ENCODE measurements around the gene PHYHIPL.

DNA sequence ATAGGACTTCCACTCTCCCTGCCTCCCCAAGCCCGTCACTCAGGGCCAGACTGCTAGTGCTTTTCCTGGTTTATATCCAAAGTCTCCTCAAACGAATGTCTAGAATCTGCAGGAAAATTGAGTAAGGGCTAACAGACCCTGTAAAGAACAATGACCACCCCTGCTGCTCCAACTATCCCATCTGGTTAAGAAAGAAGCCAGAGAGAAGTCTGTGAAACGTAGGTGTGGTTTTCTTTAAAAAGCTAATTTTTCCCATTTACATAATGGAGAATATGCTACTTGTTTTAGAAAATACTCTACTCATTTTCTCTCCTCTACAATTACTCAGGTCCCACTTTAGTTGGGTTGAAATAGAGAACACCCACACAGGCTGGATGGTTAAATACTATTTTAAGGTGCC, 113.4 kb downstream of the PHYHIPL start:
- TF ChIP-seq SP1 (IDR thresholded peaks at IDR 0.05; ENCODE audit: low read depth, low read length) (no peak), PHF8 (conservative IDR thresholded peaks at IDR 0.05; ENCODE audit: low read depth, low read length) (no peak), YY1 (IDR thresholded peaks at IDR 0.05; ENCODE audit: low read depth, low read length) (no peak), EP300 (IDR thresholded peaks at IDR 0.05; ENCODE audit: borderline replicate concordance in 1 of 2, low read depth in 2 of 2, low read length in 2 of 2) (no peak), TAF1 (IDR thresholded peaks at IDR 0.05; ENCODE audit: low read depth, low read length) (no peak), SP2 (IDR thresholded peaks at IDR 0.05; ENCODE audit: low read length) (no peak), POLR2A (IDR thresholded peaks at IDR 0.05; ENCODE audit: control extremely low read depth in 1 of 2, low read depth in 2 of 2, low read length in 2 of 2) (no peak), GABPA (IDR thresholded peaks at IDR 0.05; ENCODE audit: borderline replicate concordance, insufficient read depth, low read length) (no peak), POU5F1 (IDR thresholded peaks at IDR 0.05; ENCODE audit: low read depth, low read length) (no peak), RAD21 (IDR thresholded peaks at IDR 0.05 in 1 of 2, conservative IDR thresholded peaks at IDR 0.05 in 1 of 2; ENCODE audit: low read depth in 2 of 2, low read length in 2 of 2) (no peak)
- TF ChIP-seq, protein P1, sequence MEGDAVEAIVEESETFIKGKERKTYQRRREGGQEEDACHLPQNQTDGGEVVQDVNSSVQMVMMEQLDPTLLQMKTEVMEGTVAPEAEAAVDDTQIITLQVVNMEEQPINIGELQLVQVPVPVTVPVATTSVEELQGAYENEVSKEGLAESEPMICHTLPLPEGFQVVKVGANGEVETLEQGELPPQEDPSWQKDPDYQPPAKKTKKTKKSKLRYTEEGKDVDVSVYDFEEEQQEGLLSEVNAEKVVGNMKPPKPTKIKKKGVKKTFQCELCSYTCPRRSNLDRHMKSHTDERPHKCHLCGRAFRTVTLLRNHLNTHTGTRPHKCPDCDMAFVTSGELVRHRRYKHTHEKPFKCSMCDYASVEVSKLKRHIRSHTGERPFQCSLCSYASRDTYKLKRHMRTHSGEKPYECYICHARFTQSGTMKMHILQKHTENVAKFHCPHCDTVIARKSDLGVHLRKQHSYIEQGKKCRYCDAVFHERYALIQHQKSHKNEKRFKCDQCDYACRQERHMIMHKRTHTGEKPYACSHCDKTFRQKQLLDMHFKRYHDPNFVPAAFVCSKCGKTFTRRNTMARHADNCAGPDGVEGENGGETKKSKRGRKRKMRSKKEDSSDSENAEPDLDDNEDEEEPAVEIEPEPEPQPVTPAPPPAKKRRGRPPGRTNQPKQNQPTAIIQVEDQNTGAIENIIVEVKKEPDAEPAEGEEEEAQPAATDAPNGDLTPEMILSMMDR (IDR thresholded peaks at IDR 0.05; ENCODE audit: control extremely low read depth in 1 of 3, insufficient read depth in 1 of 3, low read depth in 1 of 3, low read length in 3 of 3): no peak
- TF ChIP-seq, protein P2, sequence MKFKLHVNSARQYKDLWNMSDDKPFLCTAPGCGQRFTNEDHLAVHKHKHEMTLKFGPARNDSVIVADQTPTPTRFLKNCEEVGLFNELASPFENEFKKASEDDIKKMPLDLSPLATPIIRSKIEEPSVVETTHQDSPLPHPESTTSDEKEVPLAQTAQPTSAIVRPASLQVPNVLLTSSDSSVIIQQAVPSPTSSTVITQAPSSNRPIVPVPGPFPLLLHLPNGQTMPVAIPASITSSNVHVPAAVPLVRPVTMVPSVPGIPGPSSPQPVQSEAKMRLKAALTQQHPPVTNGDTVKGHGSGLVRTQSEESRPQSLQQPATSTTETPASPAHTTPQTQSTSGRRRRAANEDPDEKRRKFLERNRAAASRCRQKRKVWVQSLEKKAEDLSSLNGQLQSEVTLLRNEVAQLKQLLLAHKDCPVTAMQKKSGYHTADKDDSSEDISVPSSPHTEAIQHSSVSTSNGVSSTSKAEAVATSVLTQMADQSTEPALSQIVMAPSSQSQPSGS (IDR thresholded peaks at IDR 0.05; ENCODE audit: low read length): no peak
